Measurements from ENCODE around the gene SNX8. TPM values are rescaled to one million over a fixed set of nuclear protein-coding genes. Genes with fewer than 3 reads are reported as not detected.

SNX8 gene
- total and polyA plus RNA-seq, 2 of the 13 experiments (the other 11 are each of a cell fraction or from before 2014, with no cell fraction given), result 20.6 to 45.2 TPM

GRCh38 chr7:2353936-2354185 lies 39.6 kb upstream of the SNX8 start (continued):
- TF ChIP-seq SKI (IDR thresholded peaks at IDR 0.05; ENCODE audit: partially characterized antibody) (no peak), FOXM1 (CRISPR knock-in tag; IDR thresholded peaks at IDR 0.05) (0 out of 2 replicates have a peak, but pooled peaks have one; percentile 71), ZNF891 (CRISPR knock-in tag; IDR thresholded peaks at IDR 0.05) (peak; percentile 62; the same call in 1 of the 2 replicates), PAF1 (CRISPR knock-in tag; IDR thresholded peaks at IDR 0.05) (no peak), ZNF552 (CRISPR knock-in tag; IDR thresholded peaks at IDR 0.05; ENCODE audit: borderline replicate concordance) (peak; percentile 93), ZSCAN12 (CRISPR knock-in tag; IDR thresholded peaks at IDR 0.05) (peak; percentile 74), ZNF577 (CRISPR knock-in tag; IDR thresholded peaks at IDR 0.05; ENCODE audit: borderline replicate concordance, low read depth) (no peak), ZNF557 (CRISPR knock-in tag; IDR thresholded peaks at IDR 0.05) (peak; percentile 73; the same call in 1 of the 2 replicates), ETV6 (CRISPR knock-in tag; conservative IDR thresholded peaks at IDR 0.05) (peak; percentile 77; the same call in 1 of the 2 replicates), ZBTB8A (CRISPR knock-in tag; IDR thresholded peaks at IDR 0.05; ENCODE audit: borderline replicate concordance, low read depth) (peak; percentile 77; the same call in 1 of the 2 replicates), PTBP1 (IDR thresholded peaks at IDR 0.05; ENCODE audit: low read depth, low read length, poor library complexity, severe bottlenecking) (no peak), SMAD1 (CRISPR knock-in tag; IDR thresholded peaks at IDR 0.05; ENCODE audit: borderline replicate concordance, low read depth) (no peak), GLI4 (CRISPR knock-in tag; IDR thresholded peaks at IDR 0.05; ENCODE audit: borderline replicate concordance) (no peak), ZNF143 (CRISPR knock-in tag; IDR thresholded peaks at IDR 0.05) (no peak; the same call in 1 of the 2 replicates), ZNF331 (CRISPR knock-in tag; IDR thresholded peaks at IDR 0.05) (no peak), FUBP1 (CRISPR knock-in tag; IDR thresholded peaks at IDR 0.05; ENCODE audit: borderline replicate concordance) (no peak), ZNF337 (CRISPR knock-in tag; IDR thresholded peaks at IDR 0.05; ENCODE audit: borderline replicate concordance, low read depth) (no peak), ZNF263 (CRISPR knock-in tag; IDR thresholded peaks at IDR 0.05) (peak; percentile 85), ZIK1 (CRISPR knock-in tag; IDR thresholded peaks at IDR 0.05; ENCODE audit: borderline replicate concordance, low read depth) (0 out of 2 replicates have a peak, but pooled peaks have one; percentile 81), ZNF232 (CRISPR knock-in tag; IDR thresholded peaks at IDR 0.05; ENCODE audit: borderline replicate concordance) (peak; percentile 69), PLSCR1 (CRISPR knock-in tag; IDR thresholded peaks at IDR 0.05; ENCODE audit: borderline replicate concordance) (peak; percentile 82; the same call in 1 of the 2 replicates), ZNF776 (CRISPR knock-in tag; IDR thresholded peaks at IDR 0.05) (no peak; the same call in 1 of the 2 replicates), BRCA1 (CRISPR knock-in tag; IDR thresholded peaks at IDR 0.05) (peak; percentile 32; the same call in 1 of the 2 replicates), HNRNPH1 (optimal IDR thresholded peaks at IDR 0.05; ENCODE audit: low read depth, low read length) (no peak), NCOR1 (IDR thresholded peaks at IDR 0.05; ENCODE audit: borderline replicate concordance, low read length) (no peak), FOXK2 (IDR thresholded peaks at IDR 0.05) (0 out of 2 replicates have a peak, but pooled peaks have one; percentile 10), MLX (CRISPR knock-in tag; IDR thresholded peaks at IDR 0.05) (0 out of 2 replicates have a peak, but pooled peaks have one; percentile 24), KLF13 (CRISPR knock-in tag; IDR thresholded peaks at IDR 0.05) (peak; percentile 82; the same call in 1 of the 2 replicates), GTF3A (CRISPR knock-in tag; conservative IDR thresholded peaks at IDR 0.05) (no peak), RFX5 (IDR thresholded peaks at IDR 0.05; ENCODE audit: low read depth, low read length) (no peak)

All from HepG2 (cell line).